Fibroblast of villous mesenchyme (primary cell): ENCODE measurements around the gene RNF31. TPM values are rescaled to one million over a fixed set of nuclear protein-coding genes. Genes with fewer than 3 reads are reported as not detected.
A peak's percentile ranks its signal among the peaks of the same experiment; 100 is the strongest.

ENCODE experiments used
- DNase-seq: peaks from one replicate; pipeline ENCODE4 v3.0.0-alpha.2; 2010; ENCODE audit warnings: low read depth
- H3K4me3 ChIP-seq: 2 replicates; pipeline ENCODE4 v1.5.1; 2011; ENCODE audit warnings: low read depth, mild to moderate bottlenecking, low read length
- CTCF ChIP-seq: IDR thresholded peaks from 2 replicates; pipeline ENCODE4 v1.5.1; 2012; ENCODE audit warnings: low read depth, mild to moderate bottlenecking, low read length; ENCODE audit not compliant: insufficient read depth
- total RNA-seq: library from RNA; depleted of rRNA; stranded (reverse); fragments of >200 nt; gene quantifications from 2 replicates; pipeline ENCODE4 v1.2.3, GENCODE V29; 2012

Gene RNF31
- total RNA-seq, 1 donor, result 38.0 TPM

DNA sequence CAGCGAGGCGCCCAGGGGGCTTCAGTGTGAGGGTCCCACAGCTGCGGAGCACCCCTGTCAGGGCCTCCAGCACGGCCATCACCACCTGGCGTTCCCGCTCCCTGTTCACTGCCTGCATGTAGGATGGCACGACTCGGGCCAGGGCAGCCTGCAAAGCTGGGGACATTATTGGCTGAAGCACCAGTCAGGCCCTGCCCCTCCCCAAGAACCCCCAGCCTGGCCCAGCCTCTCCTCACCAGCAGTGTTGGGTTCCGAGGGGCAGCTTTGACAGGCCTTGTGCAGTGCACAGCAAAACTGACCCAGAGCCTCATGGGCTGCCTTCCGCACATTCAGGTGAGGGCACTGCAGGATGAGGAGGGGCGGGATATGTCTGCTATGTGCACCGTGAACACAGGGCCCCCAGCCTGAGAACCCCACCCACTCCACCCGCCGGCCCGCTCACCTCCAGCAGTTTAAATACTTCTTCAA is 35.8 kb downstream of the RNF31 start:
- no peak for TF ChIP-seq CTCF
- H3K4me3 ChIP-seq, result no peak overlapping the region
- no peak for DNase-seq

- no peak overlapping the region for H3K4me3 ChIP-seq
- DNase-seq, result no peak
- TF ChIP-seq CTCF, result no peak
Observed at GRCh38 chr14:24184104-24184970, 37.0 kb downstream of the RNF31 start.

GRCh38 chr14:24185026-24185425 is 37.7 kb downstream of the RNF31 start:
- H3K4me3 ChIP-seq, result no peak overlapping the region
- no peak for TF ChIP-seq CTCF
- DNase-seq, result no peak

DNA sequence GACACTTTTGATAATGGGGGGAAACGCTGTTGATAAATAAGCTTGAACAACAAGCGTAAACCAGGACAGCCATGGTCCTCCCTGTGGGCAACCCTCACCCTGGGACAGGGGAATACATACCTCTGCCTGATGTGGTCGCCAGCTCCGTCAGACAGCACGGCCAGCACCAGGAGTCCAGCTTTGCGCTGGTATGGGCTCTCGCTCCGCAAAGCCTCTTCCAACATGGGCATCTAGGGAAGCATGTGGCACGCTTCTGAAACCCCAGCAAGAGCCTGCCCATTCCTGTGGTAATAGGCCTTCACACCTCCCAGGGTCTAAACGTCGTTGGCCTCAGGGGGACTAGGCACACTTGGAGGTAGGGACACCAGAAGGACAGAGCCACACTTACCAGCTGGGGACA is 38.4 kb downstream of the RNF31 start:
- DNase-seq, result no peak
- no peak for TF ChIP-seq CTCF
- H3K4me3 ChIP-seq, result no peak overlapping the region

GRCh38 chr14:24186831-24187538 is 39.7 kb downstream of the RNF31 start:
- H3K4me3 ChIP-seq, result no peak overlapping the region
- DNase-seq, result no peak
- TF ChIP-seq CTCF, result no peak

DNA sequence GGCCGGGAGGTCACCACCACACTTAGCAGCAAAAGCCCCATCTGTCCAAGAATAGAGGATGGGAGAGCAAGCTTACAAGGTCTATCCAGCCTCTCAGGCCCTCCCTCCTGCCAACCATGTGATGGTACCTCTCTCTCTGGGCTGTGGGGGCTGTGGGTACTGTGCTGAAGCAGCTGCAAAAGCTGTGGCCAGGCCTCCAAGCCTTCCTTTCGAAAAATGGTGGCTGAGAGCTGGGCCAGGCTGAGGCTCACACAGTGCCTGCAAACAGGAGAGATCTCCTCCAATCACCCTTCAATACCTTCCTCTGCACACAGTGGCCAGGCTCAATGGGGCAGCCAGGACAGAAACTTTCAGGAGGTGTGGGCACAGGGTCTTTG is 40.2 kb downstream of the RNF31 start:
- no peak for TF ChIP-seq CTCF

More for the DNA sequence above, 40.2 kb downstream of the RNF31 start:
- DNase-seq, result no peak
- peak overlapping the region; percentile 76 for H3K4me3 ChIP-seq
